ENCODE results near the gene PRR29.
"Not testable (repeated sequence)": the region's sequence is repeated elsewhere in the genome, so short reads cannot be mapped to it uniquely, and the experiment has no call there.

The PRR29 gene

DNA sequence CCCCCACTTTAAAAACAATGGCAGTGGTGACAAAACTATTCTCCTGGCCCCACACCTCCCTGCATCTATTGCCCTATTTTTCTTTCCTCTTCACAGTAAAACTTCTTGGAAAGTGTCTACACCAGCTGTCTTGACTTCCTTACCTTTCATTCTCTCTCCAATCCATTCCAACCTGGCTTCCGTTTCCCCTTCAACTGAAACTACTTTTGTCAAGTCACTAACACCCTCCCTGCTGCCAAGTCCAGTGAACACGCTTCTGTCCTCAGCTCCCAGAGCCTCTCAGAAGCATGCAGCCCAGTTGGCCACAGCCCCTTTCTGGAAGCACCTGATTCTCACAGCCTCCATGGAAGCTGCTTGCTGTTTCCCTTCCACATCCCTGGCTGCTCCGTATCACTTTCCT is 21.4 kb upstream of the PRR29 start:
- no peak overlapping the region for H3K27ac ChIP-seq (ENCODE audit: low read length)

DNA sequence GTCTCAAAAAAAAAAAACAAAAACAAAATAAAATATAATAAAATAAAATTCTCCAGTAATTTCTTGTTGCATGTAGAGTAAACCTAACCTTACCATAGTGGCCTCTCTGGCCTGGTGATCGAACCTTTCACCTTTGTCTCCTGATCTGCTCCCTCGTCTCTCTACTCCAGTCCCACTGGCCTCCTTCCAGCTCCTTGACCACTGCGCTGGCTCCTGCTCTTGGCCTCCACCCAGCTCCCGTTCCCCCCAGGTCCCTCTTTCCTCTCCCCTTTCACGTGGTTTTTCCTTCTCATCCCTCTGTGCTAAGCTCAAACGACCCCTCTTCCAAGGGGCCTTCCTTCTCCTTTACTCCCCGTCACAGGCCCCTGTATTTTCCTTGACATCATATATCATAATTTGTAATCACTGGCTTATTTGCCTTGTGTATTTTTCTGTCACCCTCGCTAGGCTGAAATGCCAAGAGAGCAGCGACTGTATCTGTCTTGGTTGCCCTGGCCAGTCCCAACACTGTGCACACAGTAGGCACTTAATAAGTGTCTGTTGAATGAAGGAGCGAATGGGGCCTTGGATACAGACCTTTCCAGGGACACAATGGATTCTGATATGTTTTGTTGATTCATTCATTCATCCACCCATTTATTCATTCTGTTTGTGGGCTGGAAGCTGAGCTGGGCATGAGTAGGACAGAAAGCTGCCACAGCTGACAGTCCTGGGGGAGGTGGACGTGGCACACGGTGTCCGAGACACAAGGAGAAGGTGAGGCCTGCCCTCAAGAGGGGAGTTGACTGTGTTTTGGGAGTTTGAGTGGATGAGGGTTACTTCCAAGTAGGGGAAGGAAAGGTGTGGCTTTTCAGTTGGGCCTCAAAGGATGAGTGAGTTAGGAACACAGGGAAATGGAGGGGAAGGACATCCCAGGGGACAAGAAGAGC is 19.6 kb upstream of the PRR29 start:
- no peaks in the 10 kb centered on the region for H3K36me3 ChIP-seq (ENCODE audit: insufficient read depth, low read depth, low read length)
- no peak overlapping the region for H3K4me3 ChIP-seq (ENCODE audit: low read length)
- no peak overlapping the region for H3K27ac ChIP-seq (ENCODE audit: low read length)
- H3K27me3 ChIP-seq (ENCODE audit: insufficient read depth, low read length): no peaks in the 10 kb centered on the region
- H3K9ac ChIP-seq (ENCODE audit: low read depth, low read length): no peak overlapping the region
- peaks cover 10% of the 10 kb centered on the region; the same call in 1 of the 2 replicates for H3K9me3 ChIP-seq (ENCODE audit: insufficient read depth, low read depth, low read length)
- no peaks in the 10 kb centered on the region; the same call in 1 of the 2 replicates for H3K4me1 ChIP-seq (ENCODE audit: insufficient read depth, low read length)

More for the DNA sequence above, 21.4 kb upstream of the PRR29 start:
- Histone ChIP-seq H3K27me3 (ENCODE audit: insufficient read depth, low read length) (no peaks in the 10 kb centered on the region), H3K9ac (ENCODE audit: low read depth, low read length) (no peak overlapping the region), H3K4me1 (ENCODE audit: insufficient read depth, low read length) (no peaks in the 10 kb centered on the region; the same call in 1 of the 2 replicates), H3K4me3 (ENCODE audit: low read length) (no peak overlapping the region), H3K9me3 (ENCODE audit: insufficient read depth, low read depth, low read length) (peaks cover under 1% of the 10 kb centered on the region; the same call in 1 of the 2 replicates), H3K36me3 (ENCODE audit: insufficient read depth, low read depth, low read length) (no peaks in the 10 kb centered on the region)

DNA sequence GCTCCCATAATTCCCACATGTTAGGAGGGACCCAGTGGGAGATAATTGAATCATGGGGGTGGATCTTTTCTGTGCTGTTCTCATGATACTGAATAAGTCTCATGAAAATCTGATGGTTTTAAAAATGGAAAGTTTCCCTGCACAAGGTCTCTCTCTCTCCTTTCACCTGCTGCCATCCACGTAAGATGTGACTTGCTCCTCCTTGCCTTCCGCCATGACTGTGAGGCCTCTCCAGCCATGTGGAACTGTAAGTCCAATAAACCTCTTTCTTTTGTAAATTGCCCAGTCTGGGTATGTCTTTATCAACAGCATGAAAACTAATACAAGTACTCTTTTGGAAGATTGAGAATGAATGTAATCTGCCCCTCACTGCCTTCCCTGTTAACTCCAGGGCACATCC is 15.5 kb upstream of the PRR29 start:
- not testable (repeated sequence) for H3K9ac ChIP-seq (ENCODE audit: low read depth, low read length); H3K27me3 ChIP-seq (ENCODE audit: insufficient read depth, low read length); H3K36me3 ChIP-seq (ENCODE audit: insufficient read depth, low read depth, low read length); H3K4me1 ChIP-seq (ENCODE audit: insufficient read depth, low read length); H3K4me3 ChIP-seq (ENCODE audit: low read length); H3K27ac ChIP-seq (ENCODE audit: low read length)
- peaks cover 10% of the 10 kb centered on the region; the same call in 1 of the 2 replicates for H3K9me3 ChIP-seq (ENCODE audit: insufficient read depth, low read depth, low read length)

DNA sequence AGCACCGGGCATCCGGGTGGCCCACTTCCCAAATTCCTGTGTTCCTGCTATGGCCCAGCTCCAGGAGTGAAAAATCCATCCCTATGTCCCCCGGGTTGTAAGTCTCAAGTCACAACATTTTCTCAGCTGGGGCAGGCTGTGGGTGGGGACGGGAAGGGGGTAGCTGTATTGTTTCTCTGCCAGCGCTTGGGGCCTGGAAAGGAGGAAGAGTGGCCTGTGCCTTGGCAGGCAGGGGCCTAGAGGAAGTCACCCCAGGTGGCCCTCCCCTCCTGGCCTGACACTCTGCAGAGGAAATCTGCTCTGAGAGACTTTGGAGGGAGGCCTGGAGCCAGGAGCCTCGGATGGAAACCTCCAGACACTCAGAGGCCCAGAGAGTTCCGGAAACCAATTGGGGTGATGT is 14.8 kb upstream of the PRR29 start:
- no peak overlapping the region for H3K4me3 ChIP-seq (ENCODE audit: low read length)
- no peaks in the 10 kb centered on the region for H3K4me1 ChIP-seq (ENCODE audit: insufficient read depth, low read length)
- H3K9ac ChIP-seq (ENCODE audit: low read depth, low read length): no peak overlapping the region
- H3K27me3 ChIP-seq (ENCODE audit: insufficient read depth, low read length): no peaks in the 10 kb centered on the region
- H3K9me3 ChIP-seq (ENCODE audit: insufficient read depth, low read depth, low read length): peaks cover 10% of the 10 kb centered on the region; the same call in 1 of the 2 replicates
- no peak overlapping the region for H3K27ac ChIP-seq (ENCODE audit: low read length)
- no peaks in the 10 kb centered on the region for H3K36me3 ChIP-seq (ENCODE audit: insufficient read depth, low read depth, low read length)

DNA sequence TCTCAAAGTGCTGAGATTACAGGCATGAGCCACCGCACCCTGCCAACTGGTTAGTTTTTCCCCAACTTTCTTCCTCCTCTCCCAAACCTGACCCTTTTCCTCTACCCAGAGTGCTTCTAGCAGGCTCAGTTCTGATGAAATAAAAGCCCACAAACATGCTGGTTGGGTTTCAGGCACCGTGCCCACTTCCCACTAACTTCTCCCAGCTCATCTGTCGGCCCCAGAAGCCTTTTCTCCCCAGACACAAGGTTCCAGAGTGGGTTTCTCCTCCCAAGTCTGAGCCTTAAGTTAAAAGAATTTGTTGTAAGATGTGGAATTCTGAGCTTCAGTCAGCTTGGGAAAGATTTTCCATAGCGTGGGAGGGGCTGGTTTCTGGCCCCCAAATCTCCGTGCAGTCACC is 13.9 kb upstream of the PRR29 start:
- Histone ChIP-seq H3K27ac (ENCODE audit: low read length) (no peak overlapping the region), H3K27me3 (ENCODE audit: insufficient read depth, low read length) (no peaks in the 10 kb centered on the region), H3K9me3 (ENCODE audit: insufficient read depth, low read depth, low read length) (peaks cover 10% of the 10 kb centered on the region; the same call in 1 of the 2 replicates), H3K9ac (ENCODE audit: low read depth, low read length) (no peak overlapping the region), H3K36me3 (ENCODE audit: insufficient read depth, low read depth, low read length) (no peaks in the 10 kb centered on the region), H3K4me3 (ENCODE audit: low read length) (no peak overlapping the region), H3K4me1 (ENCODE audit: insufficient read depth, low read length) (no peaks in the 10 kb centered on the region)

DNA sequence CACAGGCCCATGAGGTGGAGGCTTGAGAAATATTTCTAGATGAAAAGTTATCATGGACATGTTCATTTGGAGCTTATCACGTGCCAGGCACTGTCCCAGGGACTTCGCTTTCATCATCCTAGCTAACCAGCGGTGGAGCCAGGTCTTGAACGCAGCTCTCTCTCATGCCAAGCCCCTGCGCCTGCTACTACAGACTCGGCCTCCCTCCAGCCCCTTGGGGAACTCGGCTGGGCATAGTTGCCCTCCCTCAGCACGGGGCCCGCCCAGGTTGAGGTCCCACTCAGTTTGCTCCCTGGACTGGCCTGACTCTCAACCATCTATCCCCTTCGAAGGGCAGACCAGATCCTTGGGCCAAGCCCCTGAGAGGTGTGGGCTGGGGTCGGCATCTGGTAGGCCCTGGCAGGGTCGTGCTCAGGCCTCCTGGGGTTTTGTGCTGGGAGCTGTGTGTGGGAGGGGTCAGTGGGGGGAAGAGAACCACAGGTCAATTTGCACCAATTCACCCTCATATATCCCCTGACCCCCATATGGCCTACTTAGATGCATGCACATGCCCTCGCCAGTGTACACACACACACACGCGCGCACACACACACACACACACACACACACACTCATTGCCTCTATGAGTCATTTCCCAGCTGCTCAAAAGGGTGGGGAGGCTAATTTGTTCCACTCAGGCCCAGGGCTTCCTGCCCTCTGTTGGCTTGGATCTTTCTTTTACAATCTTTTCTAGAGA is 13.3 kb upstream of the PRR29 start:
- H3K36me3 ChIP-seq (ENCODE audit: insufficient read depth, low read depth, low read length): no peaks in the 10 kb centered on the region
- H3K27ac ChIP-seq (ENCODE audit: low read length): no peak overlapping the region
- H3K4me3 ChIP-seq (ENCODE audit: low read length): no peak overlapping the region
- H3K4me1 ChIP-seq (ENCODE audit: insufficient read depth, low read length): no peaks in the 10 kb centered on the region
- no peak overlapping the region for H3K9ac ChIP-seq (ENCODE audit: low read depth, low read length)
- H3K27me3 ChIP-seq (ENCODE audit: insufficient read depth, low read length): peaks cover 4% of the 10 kb centered on the region; the same call in 1 of the 2 replicates
- H3K9me3 ChIP-seq (ENCODE audit: insufficient read depth, low read depth, low read length): peaks cover 10% of the 10 kb centered on the region; the same call in 1 of the 2 replicates

DNA sequence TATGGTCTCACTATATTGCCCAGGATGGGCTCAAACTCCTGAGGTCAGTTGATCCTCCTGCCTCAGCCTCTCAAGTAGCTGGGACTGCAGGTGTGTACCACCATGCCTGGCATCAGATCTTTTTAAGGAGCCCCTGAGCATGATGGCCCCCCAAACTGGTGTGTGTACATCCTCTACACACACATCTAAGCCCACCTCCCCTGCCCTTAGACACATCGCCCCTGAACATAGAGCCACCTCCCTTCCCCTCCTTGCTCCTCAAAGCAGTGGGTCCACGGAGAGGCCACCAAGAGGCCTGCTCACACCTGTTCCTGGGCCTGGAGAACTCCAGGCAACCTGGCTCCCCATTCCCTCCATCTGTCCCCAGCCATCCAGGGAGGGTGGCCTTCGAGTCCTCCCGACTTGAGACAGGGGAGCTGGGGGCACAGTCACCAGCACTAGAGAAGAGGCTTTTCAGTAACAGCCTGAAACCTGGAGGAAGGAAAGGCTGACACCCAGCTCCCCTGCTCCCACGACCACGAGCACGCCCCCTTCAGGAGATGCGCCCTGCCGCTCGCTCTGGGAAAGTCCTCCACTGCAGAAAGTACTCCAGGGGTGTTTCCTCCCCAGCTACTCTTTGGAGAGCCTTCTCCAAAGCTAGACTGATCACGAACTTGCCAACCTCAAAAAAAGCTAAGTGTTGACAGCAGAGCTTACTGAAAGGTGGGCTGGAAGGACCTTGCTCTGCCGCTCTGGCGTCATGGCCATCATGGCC is 12.6 kb upstream of the PRR29 start:
- H3K9ac ChIP-seq (ENCODE audit: low read depth, low read length): no peak overlapping the region
- no peak overlapping the region for H3K27ac ChIP-seq (ENCODE audit: low read length)
- peaks cover 8% of the 10 kb centered on the region; the same call in 1 of the 2 replicates for H3K27me3 ChIP-seq (ENCODE audit: insufficient read depth, low read length)
- no peaks in the 10 kb centered on the region for H3K4me1 ChIP-seq (ENCODE audit: insufficient read depth, low read length)
- H3K9me3 ChIP-seq (ENCODE audit: insufficient read depth, low read depth, low read length): peaks cover 10% of the 10 kb centered on the region; the same call in 1 of the 2 replicates
- H3K4me3 ChIP-seq (ENCODE audit: low read length): no peak overlapping the region
- H3K36me3 ChIP-seq (ENCODE audit: insufficient read depth, low read depth, low read length): no peaks in the 10 kb centered on the region

DNA sequence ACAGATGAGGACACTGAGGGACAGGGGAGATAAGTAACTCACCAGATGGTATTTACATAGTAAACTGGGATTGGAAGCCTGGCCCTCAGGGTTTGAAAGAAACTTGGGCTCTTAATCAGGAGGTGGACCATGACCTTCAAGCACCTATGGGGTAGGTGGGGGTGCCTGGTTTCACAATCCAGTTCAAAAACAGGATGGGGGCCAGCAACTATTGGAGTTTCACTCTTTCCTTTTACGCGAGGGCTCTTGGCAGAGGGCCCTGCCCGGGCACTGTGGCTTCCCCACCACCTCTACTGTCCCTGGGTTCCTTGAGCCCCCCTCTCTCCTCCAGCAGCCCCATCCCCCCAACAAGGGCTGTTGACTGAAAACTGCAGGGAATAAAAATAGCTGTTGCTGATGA is 11.3 kb upstream of the PRR29 start:
- no peaks in the 10 kb centered on the region for H3K36me3 ChIP-seq (ENCODE audit: insufficient read depth, low read depth, low read length)
- peaks cover 15% of the 10 kb centered on the region for H3K27me3 ChIP-seq (ENCODE audit: insufficient read depth, low read length)
- H3K4me3 ChIP-seq (ENCODE audit: low read length): no peak overlapping the region
- H3K4me1 ChIP-seq (ENCODE audit: insufficient read depth, low read length): no peaks in the 10 kb centered on the region
- no peak overlapping the region for H3K9ac ChIP-seq (ENCODE audit: low read depth, low read length)
- H3K27ac ChIP-seq (ENCODE audit: low read length): no peak overlapping the region
- H3K9me3 ChIP-seq (ENCODE audit: insufficient read depth, low read depth, low read length): peaks cover 8% of the 10 kb centered on the region; the same call in 1 of the 2 replicates

DNA sequence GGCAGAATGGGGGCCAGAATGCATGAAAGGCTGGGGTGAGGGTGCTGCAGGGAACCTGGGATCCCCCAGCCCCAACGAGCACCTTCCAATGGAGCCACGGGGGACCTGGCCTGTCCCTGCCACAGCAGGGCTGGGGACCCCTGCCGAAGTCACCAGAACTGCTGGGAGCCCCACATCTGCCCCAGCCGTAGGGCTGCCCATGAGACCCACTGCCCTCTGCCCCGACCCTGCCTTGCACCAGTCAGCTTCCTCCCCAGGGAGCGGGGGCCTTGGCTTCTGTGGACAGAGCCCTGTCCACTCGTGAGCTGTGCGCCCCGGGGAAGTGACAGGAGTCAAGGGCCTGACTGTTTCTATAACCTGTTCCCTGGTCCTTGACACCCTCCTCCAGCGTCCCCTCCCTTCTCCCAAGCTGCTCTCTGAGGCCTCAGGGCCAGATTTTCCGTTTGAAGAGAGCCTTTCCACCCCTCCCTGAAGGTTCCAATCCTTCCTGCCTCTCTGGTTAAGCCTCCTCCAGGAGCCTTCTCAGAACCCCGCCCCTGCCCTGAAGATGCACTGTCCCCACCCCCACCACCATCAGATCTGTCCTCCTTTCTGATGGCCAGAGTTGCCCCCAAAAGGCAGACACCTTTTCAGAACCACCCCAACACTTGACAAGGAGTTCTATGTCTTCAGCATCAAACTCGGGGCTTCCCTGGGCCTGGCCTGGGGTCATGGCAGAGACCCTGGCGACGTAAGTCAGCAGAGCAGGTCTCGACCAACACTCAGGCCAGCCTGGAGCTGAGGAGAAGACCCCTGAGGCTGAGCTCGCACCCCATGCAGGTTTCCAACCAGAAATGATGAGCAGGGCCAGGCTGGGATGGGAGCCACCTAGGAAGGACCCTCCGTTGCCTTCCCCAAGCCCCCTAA is 10.7 kb upstream of the PRR29 start:
- H3K27me3 ChIP-seq (ENCODE audit: insufficient read depth, low read length): peaks cover 22% of the 10 kb centered on the region
- H3K4me1 ChIP-seq (ENCODE audit: insufficient read depth, low read length): no peaks in the 10 kb centered on the region
- no peak overlapping the region for H3K9ac ChIP-seq (ENCODE audit: low read depth, low read length)
- peaks cover 2% of the 10 kb centered on the region; the same call in 1 of the 2 replicates for H3K9me3 ChIP-seq (ENCODE audit: insufficient read depth, low read depth, low read length)
- H3K27ac ChIP-seq (ENCODE audit: low read length): no peak overlapping the region
- no peaks in the 10 kb centered on the region for H3K36me3 ChIP-seq (ENCODE audit: insufficient read depth, low read depth, low read length)
- H3K4me3 ChIP-seq (ENCODE audit: low read length): no peak overlapping the region

DNA sequence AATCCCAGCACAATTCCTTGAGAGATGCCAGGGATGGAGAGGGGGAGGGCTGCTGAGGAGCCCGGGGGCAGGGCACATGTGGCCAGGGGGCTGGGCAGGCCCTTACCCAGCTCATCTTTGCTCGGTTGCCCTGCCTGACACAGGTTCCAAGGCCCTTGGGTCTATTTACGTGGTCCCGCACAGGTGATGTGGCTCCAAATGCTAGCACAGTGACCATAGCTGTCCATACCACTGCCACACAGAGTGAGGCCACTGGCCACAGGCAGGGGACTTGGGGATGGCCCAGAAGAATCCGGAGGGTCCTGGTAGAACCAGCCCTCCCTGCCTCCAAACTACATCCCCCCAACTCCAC is 10.0 kb upstream of the PRR29 start:
- H3K9me3 ChIP-seq (ENCODE audit: insufficient read depth, low read depth, low read length): no peaks in the 10 kb centered on the region
- H3K27me3 ChIP-seq (ENCODE audit: insufficient read depth, low read length): peaks cover 26% of the 10 kb centered on the region
- H3K36me3 ChIP-seq (ENCODE audit: insufficient read depth, low read depth, low read length): no peaks in the 10 kb centered on the region
- no peak overlapping the region for H3K9ac ChIP-seq (ENCODE audit: low read depth, low read length)
- no peaks in the 10 kb centered on the region for H3K4me1 ChIP-seq (ENCODE audit: insufficient read depth, low read length)
- H3K4me3 ChIP-seq (ENCODE audit: low read length): no peak overlapping the region
- H3K27ac ChIP-seq (ENCODE audit: low read length): no peak overlapping the region
